ENCODE results near the gene TBL2.

TBL2 gene

DNA sequence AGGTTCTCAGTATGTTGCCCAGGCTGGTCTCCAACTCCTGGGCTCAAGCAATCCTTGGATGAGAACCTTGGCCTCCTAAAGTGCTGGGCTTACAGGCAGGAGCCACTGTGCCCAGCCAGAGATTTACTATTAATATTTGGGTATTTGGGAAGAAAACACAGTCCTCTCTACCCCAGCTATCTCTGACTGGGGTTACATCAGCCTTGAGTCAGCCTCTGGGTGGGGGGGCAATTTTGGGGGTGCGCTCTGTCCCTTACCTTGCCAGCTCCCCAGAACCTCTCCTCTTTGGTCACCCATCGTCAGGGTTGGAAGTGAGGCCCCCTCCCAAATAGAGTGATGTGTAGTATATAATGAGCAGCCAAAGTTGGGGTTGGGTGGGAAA, 44.1 kb upstream of the TBL2 start:
- TF ChIP-seq, protein P1, sequence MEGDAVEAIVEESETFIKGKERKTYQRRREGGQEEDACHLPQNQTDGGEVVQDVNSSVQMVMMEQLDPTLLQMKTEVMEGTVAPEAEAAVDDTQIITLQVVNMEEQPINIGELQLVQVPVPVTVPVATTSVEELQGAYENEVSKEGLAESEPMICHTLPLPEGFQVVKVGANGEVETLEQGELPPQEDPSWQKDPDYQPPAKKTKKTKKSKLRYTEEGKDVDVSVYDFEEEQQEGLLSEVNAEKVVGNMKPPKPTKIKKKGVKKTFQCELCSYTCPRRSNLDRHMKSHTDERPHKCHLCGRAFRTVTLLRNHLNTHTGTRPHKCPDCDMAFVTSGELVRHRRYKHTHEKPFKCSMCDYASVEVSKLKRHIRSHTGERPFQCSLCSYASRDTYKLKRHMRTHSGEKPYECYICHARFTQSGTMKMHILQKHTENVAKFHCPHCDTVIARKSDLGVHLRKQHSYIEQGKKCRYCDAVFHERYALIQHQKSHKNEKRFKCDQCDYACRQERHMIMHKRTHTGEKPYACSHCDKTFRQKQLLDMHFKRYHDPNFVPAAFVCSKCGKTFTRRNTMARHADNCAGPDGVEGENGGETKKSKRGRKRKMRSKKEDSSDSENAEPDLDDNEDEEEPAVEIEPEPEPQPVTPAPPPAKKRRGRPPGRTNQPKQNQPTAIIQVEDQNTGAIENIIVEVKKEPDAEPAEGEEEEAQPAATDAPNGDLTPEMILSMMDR (IDR thresholded peaks at IDR 0.05), result no peak

DNA sequence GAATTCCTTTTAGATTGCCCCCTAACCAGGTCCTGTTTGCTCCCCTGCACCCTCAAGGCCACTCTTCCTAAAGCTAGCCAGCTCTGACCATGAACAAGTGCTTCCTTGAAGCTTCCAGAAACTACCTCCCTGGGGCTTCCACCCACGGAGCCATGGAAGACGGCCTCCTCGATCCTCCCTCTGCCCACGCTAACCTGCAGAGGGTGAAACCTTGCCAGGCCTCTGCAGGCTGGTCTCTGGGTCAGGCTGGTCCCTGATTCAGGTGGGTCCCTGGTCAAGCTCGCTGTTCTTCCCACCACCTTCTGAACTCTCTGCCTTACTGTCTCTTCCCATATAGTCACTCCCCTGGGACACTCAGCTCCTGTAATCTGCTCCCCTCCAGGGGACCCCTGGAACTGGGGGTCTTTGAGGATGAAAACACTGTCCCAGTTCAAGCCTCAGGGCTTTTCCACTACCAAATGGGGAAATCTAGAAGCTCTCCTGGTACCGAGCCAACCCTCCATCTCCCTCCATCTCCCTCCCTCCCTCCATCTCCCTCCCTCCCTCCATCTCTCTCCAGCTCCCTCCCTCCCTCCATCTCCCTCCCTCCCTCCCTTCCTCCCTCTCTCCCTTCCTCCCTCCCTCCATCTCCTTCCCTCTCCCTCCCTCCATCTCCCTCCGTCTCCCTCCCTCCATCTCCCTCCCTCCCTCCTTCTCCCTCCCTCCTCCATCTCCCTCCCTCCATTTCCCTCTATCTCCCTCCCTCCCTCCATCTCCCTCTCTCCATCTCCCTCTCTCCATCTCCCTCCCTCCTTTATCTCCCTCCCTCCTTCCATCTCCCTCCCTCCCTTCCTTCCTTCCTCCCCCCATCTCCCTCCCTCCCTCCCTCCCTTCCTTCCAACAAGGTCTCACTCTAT, 43.0 kb upstream of the TBL2 start:
- TF ChIP-seq, protein P1 (IDR thresholded peaks at IDR 0.05), result no peak

DNA sequence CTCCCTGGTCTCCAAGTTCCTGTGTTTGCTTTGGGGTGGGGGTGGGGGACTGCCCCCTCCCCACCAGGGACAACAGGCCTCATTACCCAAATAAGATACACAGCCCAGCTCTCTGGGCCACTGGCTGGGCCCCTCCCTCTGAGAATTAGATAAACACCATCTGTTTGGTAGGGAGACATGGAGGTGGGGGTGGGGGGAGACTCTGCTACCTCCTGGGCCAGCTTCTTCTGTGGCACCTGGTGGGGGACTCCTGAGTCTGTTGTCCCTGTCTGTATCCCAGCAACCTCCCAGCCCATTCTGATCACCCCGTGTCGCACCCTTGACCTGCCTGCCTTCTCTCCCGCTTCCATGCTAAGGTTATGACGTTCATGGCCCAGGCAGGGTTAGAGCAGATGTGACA, 40.2 kb upstream of the TBL2 start:
- TF ChIP-seq, protein P1 (IDR thresholded peaks at IDR 0.05), result no peak

DNA sequence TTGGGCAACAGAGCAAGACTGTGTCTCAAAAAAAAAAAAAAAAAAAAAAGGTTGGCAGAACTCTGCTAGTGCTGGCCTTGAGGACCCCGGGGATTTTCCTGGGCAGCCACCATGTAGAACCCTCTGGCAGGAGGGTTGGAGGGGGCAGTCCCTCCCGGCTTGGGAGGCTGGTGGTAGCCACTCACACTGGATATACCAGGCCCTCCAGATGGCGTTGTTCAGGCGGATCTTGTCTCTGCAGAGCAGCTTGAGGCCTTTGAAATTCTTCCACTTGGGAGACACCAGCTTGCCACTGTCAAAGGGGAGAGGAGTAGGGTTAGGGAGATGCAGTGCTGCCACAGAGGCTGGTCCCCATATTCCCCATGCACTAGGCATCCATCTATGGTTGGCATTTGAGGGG, 37.5 kb upstream of the TBL2 start:
- TF ChIP-seq, protein P1 (IDR thresholded peaks at IDR 0.05), result no peak

DNA sequence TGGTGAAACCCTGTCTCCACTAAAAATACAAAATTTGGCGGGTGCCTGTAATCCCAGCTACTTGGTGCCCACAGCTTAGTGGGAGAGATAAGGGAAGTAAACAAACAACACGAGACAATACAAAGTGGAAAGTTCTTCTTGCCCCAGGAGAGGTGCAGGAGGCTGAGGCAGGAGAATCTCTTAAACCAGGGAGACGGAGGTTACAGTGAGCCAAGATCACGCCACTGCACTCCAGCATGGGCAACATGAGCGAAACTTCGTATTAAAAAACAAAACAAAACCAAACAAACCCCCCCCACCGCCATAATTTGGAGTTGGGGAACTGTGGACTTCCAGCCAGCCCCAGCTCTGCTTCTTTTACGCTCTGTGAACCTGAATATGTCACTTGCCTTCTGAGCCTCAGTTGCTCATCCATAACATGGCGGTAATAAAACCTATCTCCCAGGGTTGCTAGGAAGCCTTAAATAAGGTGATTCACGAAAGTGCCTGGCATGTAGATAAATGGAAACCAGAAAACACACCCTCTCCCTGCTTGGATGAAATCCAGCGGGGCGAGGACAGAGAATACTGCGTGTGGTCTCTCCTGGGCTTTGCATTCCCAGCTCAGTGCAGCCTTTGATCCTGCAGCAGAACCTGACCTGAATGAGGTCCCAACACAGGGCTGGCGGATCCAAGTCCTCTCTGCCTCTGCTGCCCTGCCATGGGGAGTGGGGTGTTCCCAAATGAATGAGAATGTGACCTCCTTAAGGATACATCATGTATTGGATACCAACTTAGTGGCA, 35.8 kb upstream of the TBL2 start:
- TF ChIP-seq, protein P1 (IDR thresholded peaks at IDR 0.05), result no peak

DNA sequence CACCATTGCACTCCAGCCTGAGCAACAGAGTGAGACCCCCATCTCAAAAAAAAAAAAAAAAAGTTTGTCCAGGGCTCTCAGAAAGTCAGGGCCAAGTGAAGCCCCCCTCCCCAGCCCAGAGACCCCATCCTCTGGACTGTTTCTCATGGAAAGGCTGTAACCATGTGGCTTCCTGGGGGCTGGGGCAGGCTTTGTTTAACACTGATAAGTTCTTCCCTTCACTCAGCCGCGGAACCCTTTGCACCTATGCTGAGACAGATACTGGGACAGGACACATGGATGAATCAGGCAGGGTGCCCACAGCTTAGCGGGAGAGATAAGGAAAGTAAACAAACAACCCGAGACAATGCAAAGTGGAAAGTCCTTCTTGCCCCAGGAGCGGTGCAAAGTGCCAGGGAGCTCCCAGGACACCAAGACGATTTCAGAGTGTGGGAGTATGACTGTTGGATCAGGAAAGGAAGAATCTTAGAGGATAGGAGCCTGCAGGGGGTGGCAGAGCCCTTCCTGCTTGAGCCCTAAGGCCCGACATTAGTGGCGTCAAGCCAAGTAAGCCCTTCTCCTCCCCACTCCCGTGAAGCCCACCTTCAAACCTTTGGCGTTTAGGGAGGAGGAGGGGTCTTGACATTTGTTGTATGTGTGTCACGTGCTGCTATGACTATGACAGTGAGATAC, 34.4 kb upstream of the TBL2 start:
- TF ChIP-seq, protein P1 (IDR thresholded peaks at IDR 0.05), result no peak; the same call in 1 of the 2 replicates

DNA sequence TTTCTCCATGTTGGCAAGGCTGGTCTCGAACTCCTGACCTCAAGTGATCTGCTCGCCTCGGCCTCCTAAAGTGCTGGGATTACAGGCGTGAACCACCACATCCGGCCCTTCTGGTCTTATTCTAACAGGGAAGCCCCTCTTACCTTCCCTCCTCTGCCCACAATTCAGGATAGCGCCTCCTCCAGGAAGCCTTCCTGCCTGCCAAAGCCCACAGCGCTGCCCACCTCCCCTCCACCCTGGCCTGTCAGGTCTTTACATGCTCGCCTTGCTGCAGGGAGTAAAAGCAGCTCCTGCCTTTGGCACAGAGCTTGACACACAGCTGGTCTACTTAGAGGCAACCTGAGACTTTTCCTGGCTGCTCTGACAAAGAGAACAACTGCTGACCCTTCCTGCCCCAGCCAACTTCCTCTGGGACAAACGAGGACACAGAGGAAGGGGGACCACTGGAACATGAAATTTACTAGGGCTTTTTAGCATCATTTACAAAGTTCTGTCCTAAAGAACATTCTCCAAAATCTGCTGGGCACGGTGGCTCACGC, 32.7 kb upstream of the TBL2 start:
- TF ChIP-seq, protein P1 (IDR thresholded peaks at IDR 0.05), result no peak

Data from LNCAP (cell line).